Amygdala (tissue), 56 donors: ENCODE measurements around the gene HSD17B14.
"Not testable (repeated sequence)": the region's sequence is repeated elsewhere in the genome, so short reads cannot be mapped to it uniquely, and the experiment has no call there.

Experiments used
- DNase-seq, 56 donors: peaks; one replicate each; lab custom pipeline; 2025; lab: John Stamatoyannopoulos, UW

HSD17B14 gene

DNA sequence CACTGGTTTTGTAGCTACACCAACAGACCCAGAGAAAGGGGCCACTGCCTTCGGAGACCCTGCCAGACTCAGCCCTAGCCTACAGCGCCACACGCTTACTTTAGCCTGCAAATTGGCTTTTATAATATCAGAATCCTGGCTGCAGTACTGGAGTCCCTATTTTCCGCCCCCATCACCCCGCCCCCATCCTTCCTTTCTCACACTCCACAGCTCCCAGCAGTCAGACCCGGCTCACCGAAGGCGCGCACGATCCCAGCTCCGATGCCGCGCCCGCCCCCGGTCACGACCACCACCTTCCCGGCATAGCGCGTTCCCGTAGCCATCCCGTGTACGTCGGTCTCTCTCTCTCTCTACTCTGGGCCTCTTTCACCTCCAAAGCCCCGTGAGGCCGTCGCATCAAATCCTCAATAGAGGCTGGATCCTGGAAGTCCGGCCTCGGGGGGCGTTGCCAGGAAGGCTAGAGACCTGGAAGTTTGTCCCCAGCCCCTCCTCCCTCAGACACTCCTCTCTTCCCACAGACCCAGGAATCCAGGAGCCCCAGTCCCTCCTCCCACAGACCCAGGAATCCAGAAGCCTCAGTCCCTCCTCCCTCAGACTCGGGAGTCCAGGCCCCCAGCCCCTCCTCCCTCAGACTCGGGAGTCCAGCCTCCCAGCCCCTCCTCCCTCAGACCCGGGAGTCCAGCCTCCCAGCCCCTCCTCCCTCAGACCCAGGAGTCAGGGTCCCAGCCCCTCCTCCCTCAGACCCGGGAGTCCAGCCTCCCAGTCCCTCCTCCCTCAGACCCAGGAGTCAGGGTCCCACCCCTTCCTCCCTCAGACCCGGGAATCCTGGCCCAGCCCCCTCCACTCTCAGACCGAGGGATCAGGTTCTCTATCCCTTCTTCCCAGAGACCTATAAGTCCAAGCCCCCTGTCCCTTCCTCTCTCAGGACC, at the start of gene HSD17B14:
HSD17B14 (minus strand) TSS at position 403 of the 929 bp plus-strand sequence; CDS start at position 323, 80 bp downstream.
- DNase-seq: peak in 36 of 56 donors; percentile 14 to 65 (median 43)

DNA sequence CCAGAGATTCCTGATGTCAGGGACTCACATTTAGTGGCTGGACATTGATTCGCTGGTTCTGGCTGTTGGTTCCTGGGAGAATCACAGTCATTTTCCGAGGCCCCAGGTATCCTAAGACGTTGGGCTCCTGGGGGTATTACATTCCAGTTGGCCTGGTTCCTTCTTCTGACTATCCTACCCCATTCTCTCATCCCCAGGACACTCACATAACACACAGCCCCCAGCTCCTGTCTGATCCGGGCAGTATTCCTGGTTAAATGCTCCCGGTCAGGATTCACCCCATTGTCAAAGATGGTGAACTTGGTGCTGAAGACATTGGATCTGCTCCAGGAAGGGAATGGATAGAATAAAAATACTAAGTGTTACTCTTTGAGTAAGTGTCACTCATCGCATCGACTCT, 47.4 kb upstream of the HSD17B14 start:
- no peak for DNase-seq

DNA sequence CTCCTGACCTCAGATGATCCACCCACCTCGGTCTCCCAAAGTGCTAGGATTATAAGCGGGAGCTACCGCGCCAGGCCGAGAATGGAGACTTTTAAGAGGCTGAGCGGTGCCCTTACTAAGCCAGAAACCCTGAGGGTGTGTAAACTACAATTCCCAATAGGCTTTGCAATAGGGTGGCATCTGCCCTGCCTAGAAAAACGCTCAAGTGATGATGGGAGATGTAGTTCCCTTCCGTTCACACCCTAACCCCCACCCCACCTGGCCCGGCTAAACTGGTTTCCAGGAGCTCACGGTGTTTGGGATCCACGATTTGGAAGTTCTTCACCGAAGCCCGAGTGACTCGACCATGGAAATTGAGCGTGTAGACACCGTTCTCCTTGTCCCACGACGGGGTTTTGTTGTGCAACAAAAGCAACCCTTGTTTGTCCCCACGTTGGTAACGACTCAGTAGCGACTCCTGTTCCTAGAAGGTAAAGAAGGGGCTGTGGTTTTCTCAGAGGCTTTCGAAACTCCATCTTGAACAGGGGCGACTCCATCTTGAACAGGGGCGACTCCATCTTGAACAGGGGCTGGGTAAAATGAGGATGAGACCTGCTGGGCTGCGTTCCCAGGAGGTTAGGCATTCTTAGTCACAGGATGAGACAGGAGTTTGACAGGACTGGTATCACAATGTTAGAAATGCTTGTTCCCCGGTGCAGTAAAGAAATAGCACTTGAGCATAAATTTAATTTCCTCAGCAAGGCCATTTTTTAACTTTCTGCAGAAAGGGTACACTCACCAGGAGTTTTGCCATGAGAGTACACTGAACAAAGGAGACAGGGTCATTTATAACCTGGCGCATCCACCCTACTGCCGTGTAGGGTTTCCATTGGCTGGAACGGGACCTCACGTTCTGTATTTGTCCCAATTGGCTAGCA, 45.7 kb upstream of the HSD17B14 start:
- DNase-seq: peak in 2 of 56 donors; percentile 6 to 17

DNA sequence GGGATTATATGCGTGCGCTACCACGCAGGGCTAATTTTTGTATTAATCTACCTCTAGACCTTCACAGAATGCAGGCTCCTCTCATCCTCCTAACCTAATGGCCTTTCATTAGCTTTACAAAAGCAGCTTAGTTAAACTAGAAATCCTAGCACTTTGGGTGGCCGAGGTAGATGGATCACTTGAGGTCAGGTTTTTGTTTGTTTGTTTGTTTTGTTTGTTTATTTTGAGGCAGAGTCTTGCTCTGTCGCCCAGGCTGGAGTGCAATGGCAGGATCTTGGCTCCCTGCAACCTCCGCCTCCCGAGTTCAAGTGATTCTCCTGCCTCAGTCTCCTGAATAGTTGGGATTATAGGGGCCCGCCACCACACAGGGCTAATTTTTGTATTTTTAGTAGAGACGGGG, 43.4 kb upstream of the HSD17B14 start:
- not testable (repeated sequence) for DNase-seq

DNA sequence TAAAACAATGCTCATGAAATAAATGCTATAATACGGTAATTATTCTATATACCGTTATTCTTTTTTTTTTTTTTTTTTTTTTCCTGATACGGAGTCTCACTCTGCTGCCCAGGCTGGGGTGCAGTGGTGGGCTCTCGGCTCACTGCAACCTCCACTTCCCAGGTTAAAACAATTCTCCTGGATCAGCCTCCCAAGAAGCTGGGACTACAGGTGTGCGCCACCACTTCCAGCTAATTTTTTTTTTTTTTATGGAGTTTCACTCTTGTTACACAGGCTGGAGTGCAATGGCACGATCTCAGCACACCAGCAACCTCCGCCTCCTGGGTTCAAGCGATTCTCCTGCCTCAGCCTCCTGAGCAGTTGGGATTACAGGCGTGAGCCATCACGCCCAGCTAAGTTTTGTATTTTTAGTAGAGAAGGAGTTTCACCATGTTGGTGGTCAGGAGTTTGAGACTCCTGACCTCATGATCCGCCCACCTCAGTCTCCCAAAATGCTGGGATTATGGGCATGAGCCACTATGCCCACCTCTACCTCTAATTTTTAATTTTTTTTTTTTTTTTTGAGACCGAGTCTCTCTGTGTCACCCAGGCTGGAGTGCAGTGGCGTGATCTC, 42.8 kb upstream of the HSD17B14 start:
- DNase-seq: no peak

DNA sequence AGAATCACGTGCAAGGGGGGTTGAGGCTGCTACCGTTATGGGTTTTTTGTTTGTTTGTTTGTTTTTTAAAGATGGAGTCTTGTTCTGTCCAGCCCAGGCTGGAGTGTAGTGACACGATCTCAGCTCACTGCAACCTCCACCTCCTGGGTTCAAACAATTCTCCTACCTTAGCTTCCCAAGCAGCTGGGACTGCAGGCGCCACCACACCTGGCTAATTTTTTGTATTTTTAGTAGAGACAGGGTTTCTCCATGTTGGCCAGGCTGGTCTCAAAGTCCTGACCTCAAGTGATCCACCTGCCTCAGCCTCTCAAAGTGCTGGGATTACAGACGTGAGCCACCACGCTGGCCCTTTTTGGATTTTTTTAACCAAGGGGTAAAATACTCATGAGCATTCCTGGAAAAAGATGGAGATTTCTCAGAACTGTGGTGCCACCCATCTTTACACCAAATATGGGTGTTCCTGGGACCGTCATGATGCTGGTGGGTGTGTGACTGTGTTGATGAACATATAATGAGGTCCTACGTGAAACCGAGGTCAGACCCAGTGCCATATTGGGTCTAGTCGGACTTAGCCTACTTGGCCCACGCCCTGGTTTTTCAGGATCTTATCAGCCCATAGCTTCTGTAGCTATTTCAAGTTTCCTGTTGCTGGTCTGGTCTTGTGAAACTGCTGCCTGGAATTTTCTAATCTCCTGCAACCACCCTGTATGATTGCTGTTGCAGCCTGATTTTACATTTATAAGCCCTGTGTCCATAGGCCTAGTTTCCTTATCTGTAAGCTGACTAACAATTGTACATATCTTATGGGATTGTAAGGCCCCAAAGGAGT, 42.1 kb upstream of the HSD17B14 start:
- no peak for DNase-seq

DNA sequence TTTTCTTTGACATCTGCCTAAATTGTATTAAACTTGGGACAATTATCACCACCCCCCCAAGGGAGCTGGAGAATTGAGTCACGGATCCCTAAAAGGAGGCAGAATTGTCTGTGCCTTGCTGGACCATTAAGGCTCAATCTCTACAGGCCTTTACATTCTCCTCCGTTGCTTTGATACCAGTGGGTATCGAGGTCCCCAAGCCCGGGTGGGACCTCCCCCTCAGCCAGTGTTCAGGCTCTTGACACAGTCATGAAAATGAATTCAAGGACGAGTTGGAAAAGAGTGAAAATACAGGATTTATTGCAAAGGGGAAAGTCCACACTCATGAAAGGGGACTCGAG, 41.5 kb upstream of the HSD17B14 start:
- no peak for DNase-seq

DNA sequence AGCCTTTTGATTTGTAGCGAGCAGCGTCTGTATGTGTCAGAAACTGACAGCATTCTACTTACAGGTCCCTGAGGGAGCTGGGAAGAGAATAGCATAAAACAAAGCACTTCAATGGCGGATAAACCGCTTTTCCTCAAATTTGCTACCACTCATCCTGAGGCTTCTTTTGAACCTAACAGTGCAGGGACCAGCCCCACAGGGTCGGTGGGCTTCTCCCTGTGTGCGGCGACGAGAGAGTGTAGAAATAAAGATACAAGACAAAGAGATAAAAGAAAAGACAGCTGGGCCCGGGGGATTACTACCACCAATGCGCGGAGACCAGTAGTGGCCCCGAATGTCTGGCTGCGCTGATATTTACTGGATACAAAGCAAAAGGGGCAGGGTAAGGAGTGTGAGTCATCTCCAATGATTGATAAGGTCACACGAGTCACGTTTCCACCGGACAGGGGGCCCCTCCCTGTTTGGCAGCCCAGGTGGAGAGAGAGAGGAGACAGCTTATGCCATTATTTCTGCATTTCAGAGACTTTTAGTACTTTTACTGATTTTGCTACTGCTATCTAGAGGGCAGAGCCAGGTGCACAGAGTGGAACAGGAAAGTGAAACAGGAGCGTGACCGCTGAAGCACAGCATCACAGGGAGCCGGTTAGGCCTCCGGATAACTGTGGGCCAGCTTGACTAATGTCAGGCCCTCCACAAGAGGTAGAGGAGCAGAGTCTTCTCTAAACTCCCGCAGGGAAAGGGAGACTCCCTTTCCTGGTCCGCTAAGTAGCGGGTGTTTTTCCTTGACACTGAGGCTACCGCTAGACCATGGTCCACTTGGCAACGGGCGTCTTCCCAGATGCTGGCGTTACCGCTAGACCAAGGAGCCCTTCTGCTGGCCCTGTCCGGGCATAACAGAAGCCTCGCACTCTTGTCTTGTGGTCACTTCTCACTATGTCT, 40.0 kb upstream of the HSD17B14 start:
- DNase-seq: peak in 1 of 56 donors; percentile 11

DNA sequence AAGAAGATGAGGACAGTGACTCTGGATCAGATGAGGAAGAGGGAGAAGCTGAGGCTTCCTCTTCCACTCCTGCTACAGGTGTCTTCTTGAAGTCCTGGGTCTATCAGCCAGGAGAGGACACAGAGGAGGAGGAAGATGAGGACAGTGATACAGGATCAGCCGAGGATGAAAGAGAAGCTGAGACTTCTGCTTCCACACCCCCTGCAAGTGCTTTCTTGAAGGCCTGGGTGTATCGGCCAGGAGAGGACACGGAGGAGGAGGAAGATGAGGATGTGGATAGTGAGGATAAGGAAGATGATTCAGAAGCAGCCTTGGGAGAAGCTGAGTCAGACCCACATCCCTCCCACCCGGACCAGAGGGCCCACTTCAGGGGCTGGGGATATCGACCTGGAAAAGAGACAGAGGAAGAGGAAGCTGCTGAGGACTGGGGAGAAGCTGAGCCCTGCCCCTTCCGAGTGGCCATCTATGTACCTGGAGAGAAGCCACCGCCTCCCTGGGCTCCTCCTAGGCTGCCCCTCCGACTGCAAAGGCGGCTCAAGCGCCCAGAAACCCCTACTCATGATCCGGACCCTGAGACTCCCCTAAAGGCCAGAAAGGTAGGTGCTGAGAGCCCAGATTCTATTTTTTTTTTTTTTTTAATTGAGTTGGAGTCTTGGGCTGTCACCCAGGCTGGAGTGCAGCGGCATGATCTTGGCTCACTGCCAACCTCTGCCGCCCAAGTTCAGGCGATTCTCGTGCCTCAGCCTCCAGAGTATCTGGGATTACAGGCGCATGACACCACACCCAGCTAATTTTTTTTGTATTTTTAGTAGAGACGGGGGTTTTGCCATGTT, 38.2 kb upstream of the HSD17B14 start:
- DNase-seq: peak in 11 of 56 donors; percentile 10 to 64 (median 29)

DNA sequence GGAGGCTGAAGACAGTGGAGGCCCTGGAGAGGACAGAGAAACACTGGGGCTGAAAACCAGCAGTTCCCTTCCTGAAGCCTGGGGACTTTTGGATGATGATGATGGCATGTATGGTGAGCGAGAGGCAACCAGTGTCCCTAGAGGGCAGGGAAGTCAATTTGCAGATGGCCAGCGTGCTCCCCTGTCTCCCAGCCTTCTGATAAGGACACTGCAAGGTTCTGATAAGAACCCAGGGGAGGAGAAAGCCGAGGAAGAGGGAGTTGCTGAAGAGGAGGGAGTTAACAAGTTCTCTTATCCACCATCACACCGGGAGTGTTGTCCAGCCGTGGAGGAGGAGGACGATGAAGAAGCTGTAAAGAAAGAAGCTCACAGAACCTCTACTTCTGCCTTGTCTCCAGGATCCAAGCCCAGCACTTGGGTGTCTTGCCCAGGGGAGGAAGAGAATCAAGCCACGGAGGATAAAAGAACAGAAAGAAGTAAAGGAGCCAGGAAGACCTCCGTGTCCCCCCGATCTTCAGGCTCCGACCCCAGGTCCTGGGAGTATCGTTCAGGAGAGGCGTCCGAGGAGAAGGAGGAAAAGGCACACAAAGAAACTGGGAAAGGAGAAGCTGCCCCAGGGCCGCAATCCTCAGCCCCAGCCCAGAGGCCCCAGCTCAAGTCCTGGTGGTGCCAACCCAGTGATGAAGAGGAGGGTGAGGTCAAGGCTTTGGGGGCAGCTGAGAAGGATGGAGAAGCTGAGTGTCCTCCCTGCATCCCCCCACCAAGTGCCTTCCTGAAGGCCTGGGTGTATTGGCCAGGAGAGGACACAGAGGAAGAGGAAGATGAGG, 37.4 kb upstream of the HSD17B14 start:
- peak in 1 of 56 donors; percentile 20 for DNase-seq

DNA sequence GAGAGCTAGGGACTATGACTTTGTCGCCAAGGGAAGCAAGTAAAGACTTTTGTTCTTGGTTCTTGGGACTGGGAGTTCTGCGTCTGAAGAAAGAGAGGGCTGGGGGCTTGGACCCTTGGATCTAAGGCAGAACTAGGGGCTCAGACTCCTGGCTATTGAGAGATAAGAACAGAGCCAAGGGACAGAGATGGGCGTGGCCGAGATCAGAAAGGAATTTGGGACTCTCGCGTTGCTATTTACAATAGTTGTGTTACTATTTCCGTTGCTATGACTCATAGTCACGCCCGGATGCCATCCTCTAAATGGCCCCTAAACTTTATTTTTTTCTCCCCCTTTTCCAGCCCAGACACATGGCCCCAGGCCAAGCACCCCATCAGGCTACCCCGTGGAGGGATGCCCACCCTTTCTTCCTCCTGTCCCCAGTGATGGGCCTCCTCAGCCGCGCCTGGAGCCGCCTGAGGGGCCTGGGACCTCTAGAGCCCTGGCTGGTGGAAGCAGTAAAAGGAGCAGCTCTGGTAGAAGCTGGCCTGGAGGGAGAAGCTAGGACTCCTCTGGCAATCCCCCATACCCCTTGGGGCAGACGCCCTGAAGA, 36.7 kb upstream of the HSD17B14 start:
- peak in 31 of 56 donors; percentile 15 to 87 (median 43) for DNase-seq

DNA sequence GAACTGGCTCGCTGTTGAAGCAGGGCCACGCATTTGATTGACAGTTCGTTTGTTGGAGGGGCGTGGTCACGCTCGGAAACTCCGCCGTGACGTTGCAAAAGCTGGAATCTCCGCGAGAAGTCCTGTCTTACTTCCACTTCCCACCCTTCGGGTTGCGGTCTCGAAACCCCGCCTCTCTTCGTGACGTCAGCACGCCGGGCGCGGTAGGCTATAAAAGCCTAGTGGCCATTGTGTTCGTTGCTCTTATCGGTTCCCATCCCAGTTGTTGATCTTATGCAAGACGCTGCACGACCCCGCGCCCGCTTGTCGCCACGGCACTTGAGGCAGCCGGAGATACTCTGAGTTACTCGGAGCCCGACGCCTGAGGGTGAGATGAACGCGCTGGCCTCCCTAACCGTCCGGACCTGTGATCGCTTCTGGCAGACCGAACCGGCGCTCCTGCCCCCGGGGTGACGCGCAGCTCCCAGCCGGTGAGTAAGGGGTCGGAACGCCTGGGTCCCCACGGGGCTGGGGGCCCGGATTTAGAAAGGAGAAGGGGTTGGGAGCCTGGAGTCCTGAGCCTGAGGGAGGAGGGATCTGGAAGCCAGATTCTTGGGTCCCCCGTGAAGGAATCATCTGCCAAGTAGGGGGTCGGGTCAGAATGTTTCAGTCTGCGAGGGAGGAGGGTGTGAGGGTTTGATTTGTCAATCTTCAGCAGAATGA, 36.0 kb upstream of the HSD17B14 start, which contains the start of gene PPP1R15A:
PPP1R15A (plus strand) TSS at position 240 of the 702 bp plus-strand sequence. CDS start 813 bp downstream, outside the sequence.
- peak; percentile 62 to 99 (median 95) for DNase-seq

DNA sequence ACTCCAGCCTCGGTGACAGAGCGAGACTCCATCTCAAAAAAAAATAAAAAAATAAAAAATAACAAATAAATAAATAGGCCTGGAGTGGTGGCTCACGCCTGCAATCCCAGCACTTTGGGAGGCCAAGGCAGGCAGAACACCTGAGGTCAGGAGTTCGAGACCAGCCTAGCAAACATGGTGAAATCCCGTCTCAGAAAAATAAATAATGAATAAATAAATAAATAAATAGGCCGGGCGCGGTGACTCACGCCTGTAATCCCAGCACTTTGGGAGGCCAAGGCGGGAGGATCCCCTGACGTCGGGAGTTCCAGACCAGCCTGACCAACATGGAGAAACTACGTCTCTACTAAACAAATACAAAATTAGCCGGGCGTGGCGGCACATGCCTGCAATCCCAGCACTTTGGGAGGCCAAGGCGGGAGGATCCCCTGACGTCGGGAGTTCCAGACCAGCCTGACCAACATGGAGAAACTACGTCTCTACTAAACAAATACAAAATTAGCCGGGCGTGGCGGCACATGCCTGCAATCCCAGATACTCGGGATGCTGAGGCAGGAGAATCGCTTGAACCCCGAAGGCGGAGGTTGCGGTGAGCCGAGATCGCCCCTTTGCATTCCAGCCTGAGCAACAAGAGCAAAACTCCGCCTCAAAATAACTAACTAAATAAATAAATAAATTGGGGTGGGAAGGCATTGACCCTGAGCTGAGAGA, 35.3 kb upstream of the HSD17B14 start:
- not testable (repeated sequence) for DNase-seq

DNA sequence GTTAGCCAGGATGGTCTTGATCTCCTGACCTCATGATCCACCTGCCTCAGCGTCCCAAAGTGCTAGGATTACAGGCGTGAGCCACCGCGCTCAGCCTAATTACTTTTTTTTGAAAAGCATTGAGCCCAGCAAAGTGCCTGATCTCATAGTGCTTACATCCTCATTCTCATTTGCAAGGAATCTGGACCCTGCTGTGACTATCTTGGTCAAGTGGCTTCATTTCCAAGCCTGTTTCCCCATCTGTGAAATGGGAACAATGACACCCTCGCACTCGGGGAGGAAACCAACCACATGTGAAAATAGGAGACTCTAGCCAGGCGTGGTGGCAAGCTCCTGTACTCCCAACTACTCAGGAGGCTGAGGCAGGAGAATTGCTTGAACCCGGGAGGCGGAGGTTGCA, 33.8 kb upstream of the HSD17B14 start:
- DNase-seq: no peak
